HCT116 (cell line): Measurements from ENCODE around the gene HOXB2. TPM values are rescaled to one million over a fixed set of nuclear protein-coding genes. Genes with fewer than 3 reads are reported as not detected.
A peak's percentile ranks its signal among the peaks of the same experiment; 100 is the strongest.

ENCODE experiments used
- ATAC-seq: fragments of 200-7000 bp; cut with Tn5 transposase; 2 replicates; pipeline ENCODE4 v1.9.1; 2020; ENCODE audit warnings: mild to moderate bottlenecking, moderate library complexity
- Bru-seq: library from RNA; stranded (reverse); fragments of 400-500 nt; gene quantifications from one replicate; lab custom pipeline; 2021; lab: Mats Ljungman, UMichigan
- BruChase-seq, 2 experiments: library from RNA; stranded (reverse); fragments of 400-500 nt; gene quantifications; one replicate each; lab custom pipeline; 2021; lab: Mats Ljungman, UMichigan
- BruUV-seq: library from RNA; stranded (reverse); fragments of 400-500 nt; replicated peaks from 2 replicates; lab custom pipeline; 2021; lab: Mats Ljungman, UMichigan
- CTCF ChIA-PET: fragments of 300-600 bp; sonication (Branson Sonifier 250); formaldehyde crosslinking; loops from one replicate; lab custom pipeline; 2021; ENCODE audit warnings: antibody characterized with exemption; lab: Charles Lee
- POLR2A ChIA-PET: fragments of 300-600, 350-600 bp; sonication (Branson Sonifier 250); formaldehyde crosslinking; loops from one replicate; lab custom pipeline; 2021; ENCODE audit warnings: antibody characterized with exemption; lab: Charles Lee
- RAD21 ChIA-PET, 2 experiments: fragments of 300-600 bp; sonication (Branson Sonifier 250); formaldehyde crosslinking; loops; one replicate each; lab custom pipeline; 2023; ENCODE audit warnings: low total read pairs in 2 of 2; ENCODE audit not compliant: uncharacterized antibody in 2 of 2, unreplicated experiment in 2 of 2, low non-redundant PET in 1 of 2; lab: Charles Lee
- DNase-seq: peaks from one replicate; pipeline ENCODE4 v3.0.0-alpha.2; 2010; ENCODE audit warnings: low read depth, low spot score
- H2AFZ ChIP-seq: fragments of 200-600 bp; shearing (Covaris generic), sonication (generic); 2 replicates; pipeline ENCODE4 v1.6.1; 2017; ENCODE audit warnings: low read depth, mixed run types, mixed read lengths, antibody characterized with exemption, low read length; ENCODE audit not compliant: poor library complexity, severe bottlenecking
- H3K27ac ChIP-seq: 2 replicates; pipeline ENCODE4 v1.5.1; 2012; ENCODE audit warnings: low read depth, low read length
- H3K27me3 ChIP-seq: fragments of 200-600 bp; sonication (generic); 2 replicates; pipeline ENCODE4 v1.6.1; 2016; ENCODE audit warnings: mixed run types, low read length, mixed read lengths; ENCODE audit not compliant: insufficient read depth
- H3K36me3 ChIP-seq, 2 experiments: fragments of 200-500 bp in 1 of 2; fragments of 200-600 bp in 1 of 2; sonication (Bioruptor generic) in 1 of 2; sonication (generic) in 1 of 2; 2 replicates each; pipeline versions ENCODE4 v1.5.1 to v1.6.1; 2014 to 2016; ENCODE audit warnings: low read length in 2 of 2, inconsistent platforms in 1 of 2, mixed read lengths in 1 of 2, mixed run types in 1 of 2; ENCODE audit not compliant: insufficient read depth in 2 of 2, control insufficient read depth in 1 of 2
- H3K4me1 ChIP-seq, 2 experiments: fragments of 200-600 bp in 1 of 2; sonication (generic) in 1 of 2; 2 replicates each; pipeline versions ENCODE4 v1.5.1 to v1.6.1; 2012 to 2017; ENCODE audit warnings: low read length in 2 of 2, inconsistent platforms in 1 of 2, mild to moderate bottlenecking in 1 of 2, mixed read lengths in 1 of 2, mixed run types in 1 of 2, moderate library complexity in 1 of 2; ENCODE audit not compliant: insufficient read depth in 2 of 2, control insufficient read depth in 1 of 2
- H3K4me2 ChIP-seq: fragments of 200-600 bp; sonication (generic); 2 replicates; pipeline ENCODE4 v1.6.1; 2017; ENCODE audit warnings: mixed run types, low read length, mixed read lengths
- H3K4me3 ChIP-seq, 2 experiments: fragments of 200-600 bp in 1 of 2; sonication (generic) in 1 of 2; replicated peaks in 1 of 2; 2 replicates each; pipeline ENCODE4 v1.5.1; 2011 to 2016; ENCODE audit warnings: low read length in 2 of 2, control low read depth in 1 of 2, low read depth in 1 of 2, mild to moderate bottlenecking in 1 of 2, mixed read lengths in 1 of 2, mixed run types in 1 of 2
- H3K79me2 ChIP-seq: fragments of 200-600 bp; sonication (generic); 2 replicates; pipeline ENCODE4 v1.6.1; 2017; ENCODE audit warnings: mild to moderate bottlenecking, mixed run types, low read length, moderate library complexity, mixed read lengths; ENCODE audit not compliant: insufficient read depth
- H3K9ac ChIP-seq: fragments of 200-600 bp; sonication (generic); 2 replicates; pipeline ENCODE4 v1.6.1; 2016; ENCODE audit warnings: low read length, mixed read lengths
- H3K9me2 ChIP-seq: fragments of 200-600 bp; sonication (generic), shearing (Covaris generic); 2 replicates; pipeline ENCODE4 v1.6.1; 2017; ENCODE audit warnings: mixed run types, mild to moderate bottlenecking, moderate library complexity; ENCODE audit not compliant: insufficient read depth
- H3K9me3 ChIP-seq, 2 experiments: fragments of 200-500 bp in 1 of 2; fragments of 200-600 bp in 1 of 2; sonication (Bioruptor generic) in 1 of 2; sonication (generic) in 1 of 2; 2 replicates each; pipeline ENCODE4 v1.6.1; 2014 to 2017; ENCODE audit warnings: low read length in 2 of 2, mixed read lengths in 2 of 2, inconsistent platforms in 1 of 2, low read depth in 1 of 2, mild to moderate bottlenecking in 1 of 2, mixed run types in 1 of 2, moderate library complexity in 1 of 2; ENCODE audit not compliant: control insufficient read depth in 1 of 2, insufficient read depth in 1 of 2
- H4K20me1 ChIP-seq: fragments of 200-600 bp; sonication (generic), shearing (Covaris generic); 2 replicates; pipeline ENCODE4 v1.6.1; 2017; ENCODE audit warnings: mixed run types, mild to moderate bottlenecking, moderate library complexity; ENCODE audit not compliant: insufficient read depth
- ATF3 ChIP-seq: IDR thresholded peaks from 2 replicates; pipeline ENCODE4 v1.6.1; 2012
- EGR1 ChIP-seq: IDR thresholded peaks from 2 replicates; pipeline ENCODE4 v1.6.1; 2012; ENCODE audit warnings: low read depth
- ELF1 ChIP-seq: IDR thresholded peaks from 2 replicates; pipeline ENCODE4 v1.6.1; 2012; ENCODE audit warnings: low read depth, borderline replicate concordance
- EZH2 ChIP-seq: fragments of 200-600 bp; sonication (generic); IDR thresholded peaks from 2 replicates; pipeline ENCODE4 v1.6.1; 2017; ENCODE audit warnings: antibody characterized with exemption, mixed run types
- FOSL1 ChIP-seq: IDR thresholded peaks from 2 replicates; pipeline ENCODE4 v1.6.1; 2012; ENCODE audit warnings: low read depth
- JUND ChIP-seq: IDR thresholded peaks from 2 replicates; pipeline ENCODE4 v1.6.1; 2012
- ZNF274 ChIP-seq: fragments of 200-500 bp; sonication (Bioruptor generic); IDR thresholded peaks from 2 replicates; pipeline ENCODE4 v1.6.1; 2014; ENCODE audit warnings: mild to moderate bottlenecking, low read depth, low read length, inconsistent platforms
- intact Hi-C: fragments of 100-400 bp; cut with micrococcal nuclease; formaldehyde crosslinking; loops from 2 replicates; pipeline ENCODE4 v1.10.0; 2022
- long read RNA-seq: library from polyadenylated mRNA; unstranded; transcript quantifications from one replicate; pipeline ENCODE4 v2.0.0, GENCODE V29; 2021; ENCODE audit not compliant: unreplicated experiment
- polyA plus RNA-seq: library from polyadenylated mRNA; unstranded; fragments of >200 nt; gene quantifications from 2 replicates; pipeline ENCODE4 v1.2.1, GENCODE V29; 2012; ENCODE audit warnings: missing spikeins
- total RNA-seq: library from RNA; stranded (reverse); gene quantifications from one replicate; pipeline ENCODE4 v1.2.1, GENCODE V29; 2021; ENCODE audit not compliant: unreplicated experiment
- TF ChIP-seq, protein P1 (sequence below): IDR thresholded peaks from 2 replicates; pipeline ENCODE4 v1.6.1; 2011; ENCODE audit warnings: mild to moderate bottlenecking, low read length, moderate library complexity; ENCODE audit not compliant: insufficient replicate concordance; ENCODE audit errors: extremely low read depth
- TF ChIP-seq, protein P2 (sequence below): IDR thresholded peaks from 2 replicates; pipeline ENCODE4 v1.6.1; 2012

HOXB2 gene
- total RNA-seq (2.0 TPM), Bru-seq, nascent RNA (percentile 53 among the genes with signal in this experiment), BruChase-seq, experiment 1, labeled RNA remaining after a 6-hour chase (percentile 35 among the genes with signal in this experiment), BruChase-seq, experiment 2, labeled RNA remaining after a 2-hour chase (percentile 38 among the genes with signal in this experiment)
- 0.95 and 1.1 TPM in 2 replicates for polyA plus RNA-seq
- long read RNA-seq = 0 reads

GRCh38 chr17:48545022-48545375 lies at the start of gene HOXB2:
TSS of gene HOXB2 (minus strand) at chr17:48545109. CDS start at chr17:48544911, 198 bp downstream.
- Histone ChIP-seq H3K4me1 (peaks cover 0 to 10% of the 10 kb centered on the region in 2 experiments; a peak in 2 of 4 replicates), H3K9ac (peak within 1 kb of the TSS; percentile 63), H3K27me3 (no peaks in the 10 kb centered on the region), H3K9me2 (no peaks in the 10 kb centered on the region), H2AFZ (no peak within 1 kb of the TSS), H3K27ac (no peak within 1 kb of the TSS), H3K4me2 (peak within 1 kb of the TSS; percentile 69), H3K4me3 (peak within 1 kb of the TSS; percentile 49 to 59), H3K36me3 (peaks cover 0 to 2% of the 10 kb centered on the region in 2 experiments; a peak in 1 of 4 replicates), H3K79me2 (no peaks in the 10 kb centered on the region), H3K9me3 (no peaks in the 10 kb centered on the region), H4K20me1 (no peaks in the 10 kb centered on the region)
- TF ChIP-seq, protein P1, sequence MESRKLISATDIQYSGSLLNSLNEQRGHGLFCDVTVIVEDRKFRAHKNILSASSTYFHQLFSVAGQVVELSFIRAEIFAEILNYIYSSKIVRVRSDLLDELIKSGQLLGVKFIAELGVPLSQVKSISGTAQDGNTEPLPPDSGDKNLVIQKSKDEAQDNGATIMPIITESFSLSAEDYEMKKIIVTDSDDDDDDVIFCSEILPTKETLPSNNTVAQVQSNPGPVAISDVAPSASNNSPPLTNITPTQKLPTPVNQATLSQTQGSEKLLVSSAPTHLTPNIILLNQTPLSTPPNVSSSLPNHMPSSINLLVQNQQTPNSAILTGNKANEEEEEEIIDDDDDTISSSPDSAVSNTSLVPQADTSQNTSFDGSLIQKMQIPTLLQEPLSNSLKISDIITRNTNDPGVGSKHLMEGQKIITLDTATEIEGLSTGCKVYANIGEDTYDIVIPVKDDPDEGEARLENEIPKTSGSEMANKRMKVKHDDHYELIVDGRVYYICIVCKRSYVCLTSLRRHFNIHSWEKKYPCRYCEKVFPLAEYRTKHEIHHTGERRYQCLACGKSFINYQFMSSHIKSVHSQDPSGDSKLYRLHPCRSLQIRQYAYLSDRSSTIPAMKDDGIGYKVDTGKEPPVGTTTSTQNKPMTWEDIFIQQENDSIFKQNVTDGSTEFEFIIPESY = no peak
- TF ChIP-seq EZH2 = no peak
- no peak for TF ChIP-seq ELF1
- TF ChIP-seq ZNF274 = no peak
- TF ChIP-seq ATF3 = no peak
- no peak for TF ChIP-seq EGR1
- no peak for TF ChIP-seq FOSL1
- TF ChIP-seq JUND = no peak
- TF ChIP-seq, protein P2, sequence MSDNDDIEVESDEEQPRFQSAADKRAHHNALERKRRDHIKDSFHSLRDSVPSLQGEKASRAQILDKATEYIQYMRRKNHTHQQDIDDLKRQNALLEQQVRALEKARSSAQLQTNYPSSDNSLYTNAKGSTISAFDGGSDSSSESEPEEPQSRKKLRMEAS = no peak
- POLR2A ChIA-PET = no interaction called here
- no peak for DNase-seq
- ATAC-seq = no peak
- no TSS peak for BruUV-seq
- RAD21 ChIA-PET = no interaction called here
- intact Hi-C loops = no loop called here
- CTCF ChIA-PET = no interaction called here
